Endothelial cell of umbilical vein (primary cell): ENCODE data around the gene DLL4. TPM values are rescaled to one million over a fixed set of nuclear protein-coding genes. Genes with fewer than 3 reads are reported as not detected.
A peak's percentile ranks its signal among the peaks of the same experiment; 100 is the strongest.

Experiments
- BruUV-seq: library from RNA; stranded (reverse); fragments of 400-500 nt; replicated peaks from 2 replicates; lab custom pipeline; 2021; lab: Mats Ljungman, UMichigan
- CTCF ChIA-PET: fragments of 300-600, 350-600 bp; sonication (Branson Sonifier 250); formaldehyde crosslinking; loops from one replicate; lab custom pipeline; 2021; ENCODE audit warnings: antibody characterized with exemption, inconsistent platforms; lab: Charles Lee
- POLR2A ChIA-PET: fragments of 300-600, 350-600 bp; sonication (Branson Sonifier 250); formaldehyde crosslinking; loops from one replicate; lab custom pipeline; 2021; ENCODE audit warnings: antibody characterized with exemption, inconsistent platforms; lab: Charles Lee
- DNase-seq: peaks from one replicate; pipeline ENCODE4 v3.0.0-alpha.2; 2011; ENCODE audit warnings: low read depth, low spot score
- FAIRE-seq: peaks from 2 replicates; lab custom pipeline; 2011; peaks lifted over from hg19 to GRCh38; lab: Jason Lieb, UNC
- H2AFZ ChIP-seq: 2 replicates; pipeline ENCODE4 v1.6.0; 2012; ENCODE audit warnings: low read depth, low read length, control low read depth, inconsistent platforms
- H3K27ac ChIP-seq: 2 replicates; pipeline ENCODE4 v1.5.1; 2011; ENCODE audit warnings: low read depth, mild to moderate bottlenecking, control low read depth, low read length, moderate library complexity; ENCODE audit not compliant: insufficient read depth
- H3K27me3 ChIP-seq, 2 experiments: 2 replicates each; pipeline versions ENCODE4 v1.6.0 to v1.6.1; 2011; ENCODE audit warnings: low read length in 2 of 2, mixed read lengths in 1 of 2; ENCODE audit not compliant: control insufficient read depth in 2 of 2, insufficient read depth in 2 of 2
- H3K36me3 ChIP-seq, 2 experiments: 2 replicates in 1 of 2; 3 replicates in 1 of 2; pipeline ENCODE4 v1.5.1; 2011; ENCODE audit warnings: low read length in 2 of 2, mild to moderate bottlenecking in 1 of 2, moderate library complexity in 1 of 2; ENCODE audit not compliant: control insufficient read depth in 2 of 2, insufficient read depth in 2 of 2; ENCODE audit errors: extremely low read depth in 1 of 2
- H3K4me1 ChIP-seq: 3 replicates; pipeline ENCODE4 v1.5.1; 2011; ENCODE audit warnings: mild to moderate bottlenecking, low read length; ENCODE audit not compliant: control insufficient read depth, insufficient read depth; ENCODE audit errors: extremely low read depth
- H3K4me2 ChIP-seq: 2 replicates; pipeline ENCODE4 v1.6.1; 2011; ENCODE audit warnings: low read length, control low read depth, mixed read lengths; ENCODE audit not compliant: insufficient read depth
- H3K4me3 ChIP-seq, 3 experiments: fragments of 200-600 bp in 1 of 3; sonication (generic), shearing (Covaris generic) in 1 of 3; replicated peaks in 1 of 3; 2 replicates each; pipeline ENCODE4 v1.5.1; 2011 to 2016; ENCODE audit warnings: control low read depth in 3 of 3, low read length in 3 of 3, mild to moderate bottlenecking in 2 of 3, inconsistent platforms in 1 of 3, low read depth in 1 of 3, moderate library complexity in 1 of 3; ENCODE audit not compliant: insufficient read depth in 1 of 3
- H3K79me2 ChIP-seq: 2 replicates; pipeline ENCODE4 v1.6.0; 2012; ENCODE audit warnings: low read length, inconsistent platforms; ENCODE audit not compliant: control insufficient read depth, insufficient read depth
- H3K9ac ChIP-seq: replicated peaks from 2 replicates; pipeline ENCODE3; 2011; ENCODE audit warnings: low read length, control low read depth; ENCODE audit not compliant: insufficient read depth; ENCODE audit errors: extremely low read depth
- H3K9me1 ChIP-seq: replicated peaks from 3 replicates; pipeline ENCODE4 v1.6.0; 2011; ENCODE audit warnings: mild to moderate bottlenecking, low read length; ENCODE audit not compliant: control insufficient read depth, insufficient read depth; ENCODE audit errors: extremely low read depth
- H3K9me3 ChIP-seq: replicated peaks from 2 replicates; pipeline ENCODE4 v1.5.1; 2012; ENCODE audit warnings: low read length, inconsistent platforms; ENCODE audit not compliant: control insufficient read depth, insufficient read depth
- H4K20me1 ChIP-seq: replicated peaks from 2 replicates; pipeline ENCODE3; 2011; ENCODE audit warnings: mild to moderate bottlenecking, low read length; ENCODE audit not compliant: control insufficient read depth, insufficient read depth; ENCODE audit errors: extremely low read depth
- EZH2 ChIP-seq: IDR thresholded peaks from 2 replicates; pipeline ENCODE4 v1.6.1; 2012; ENCODE audit warnings: borderline replicate concordance, low read depth, mild to moderate bottlenecking, moderate library complexity, low read length, inconsistent platforms; ENCODE audit not compliant: severe bottlenecking
- GATA2 ChIP-seq: IDR thresholded peaks from 2 replicates; pipeline ENCODE4 v1.7.0; 2011; ENCODE audit warnings: low read depth, mild to moderate bottlenecking, moderate library complexity, mixed read lengths, low read length; ENCODE audit not compliant: insufficient read length, insufficient read depth
- JUN ChIP-seq: IDR thresholded peaks from 2 replicates; pipeline ENCODE4 v1.6.1; 2011; ENCODE audit warnings: borderline replicate concordance, low read depth; ENCODE audit not compliant: insufficient read length, insufficient read depth
- MYC ChIP-seq: IDR thresholded peaks from one replicate; pipeline ENCODE4 v1.6.1; 2011; ENCODE audit warnings: mild to moderate bottlenecking, low read depth, low read length
- POLR2A ChIP-seq: IDR thresholded peaks from 2 replicates; pipeline ENCODE4 v1.6.1; 2012; ENCODE audit warnings: low read depth, mild to moderate bottlenecking, control low read depth, low read length
- POLR2AphosphoS5 ChIP-seq: IDR thresholded peaks from 2 replicates; pipeline ENCODE4 v1.6.1; 2012; ENCODE audit warnings: low read depth, mild to moderate bottlenecking, control low read depth, low read length, moderate library complexity; ENCODE audit not compliant: insufficient read depth
- dilution Hi-C: fragments of 300-500 bp; cut with MboI; formaldehyde crosslinking; loops from one replicate; pipeline ENCODE4 v1.15.0; 2019; ENCODE audit warnings: low sequenced_read_pairs; ENCODE audit not compliant: extremely low pct_ligation_motif_present
- intact Hi-C: fragments of 100-400 bp; cut with micrococcal nuclease; formaldehyde crosslinking; loops from one replicate; pipeline ENCODE4 v1.10.0; 2022
- polyA plus RNA-seq, 4 experiments: library from polyadenylated mRNA; depleted of rRNA in 3 of 4; stranded (reverse) in 3 of 4; unstranded in 1 of 4; fragments of >200 nt; gene quantifications; 2 replicates each; pipeline versions ENCODE4 v1.2.1 to v1.2.3, GENCODE V29; 2011 to 2012; ENCODE audit warnings: missing spikeins in 1 of 4
- total RNA-seq: library from RNA; stranded (reverse); gene quantifications from 2 replicates; pipeline ENCODE4 v1.2.3, GENCODE V29; 2021
- TF ChIP-seq, protein P1 (sequence below): IDR thresholded peaks from 2 replicates; pipeline ENCODE4 v1.6.1; 2011; ENCODE audit not compliant: insufficient read depth, insufficient read length

DLL4 gene
- total and polyA plus RNA-seq, 2 donors (not counting 3 experiments of a cell fraction or from before 2014, with no cell fraction given): 55.2 to 57.8 TPM

DNA sequence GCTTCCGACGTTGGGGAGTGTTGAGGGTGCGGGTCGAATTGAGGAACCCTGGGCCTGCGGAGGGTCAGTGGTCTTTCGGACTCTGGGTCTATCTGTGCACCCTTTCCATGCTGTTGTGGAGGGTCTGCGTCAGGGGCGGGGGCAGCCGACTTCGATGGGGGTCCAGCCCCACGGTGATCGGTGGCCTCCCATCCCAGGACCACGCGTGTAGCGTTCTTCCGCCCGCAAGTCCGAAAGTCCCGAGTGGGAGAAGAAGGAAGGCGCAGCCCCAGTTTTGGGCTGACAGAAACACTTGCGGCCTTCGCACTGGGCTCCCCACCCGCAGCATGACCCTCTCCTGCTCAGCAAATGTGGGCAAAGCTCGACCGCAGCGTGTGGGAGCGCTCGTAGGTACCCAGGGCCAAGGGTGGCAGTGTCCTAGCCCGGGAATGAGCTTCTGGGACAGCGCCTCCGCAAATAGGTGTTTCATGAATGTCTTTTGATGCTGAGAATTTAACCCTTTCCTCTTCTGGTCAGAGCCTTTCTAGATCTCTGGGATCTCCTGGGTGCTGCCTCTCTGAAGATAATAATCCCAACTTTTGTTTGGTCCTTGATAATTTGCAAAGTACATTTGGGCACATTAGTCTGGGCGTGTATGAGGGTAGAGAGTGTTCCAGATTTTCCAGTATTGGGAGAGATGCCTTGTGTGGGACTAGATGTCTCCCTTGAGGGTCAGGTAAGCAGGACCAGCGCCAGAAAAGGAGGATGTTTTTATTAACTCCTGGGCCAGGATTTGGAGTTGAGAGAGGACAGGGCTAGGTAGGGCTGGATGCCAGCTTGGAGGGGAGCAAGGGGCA, 2.3 kb upstream of the DLL4 start:
- no peaks in the 10 kb centered on the region for H3K9me3 ChIP-seq
- H3K4me2 ChIP-seq: no peak overlapping the region
- H3K36me3 ChIP-seq: peaks cover 0 to 3% of the 10 kb centered on the region in 2 experiments
- H3K9ac ChIP-seq: no peak overlapping the region
- H3K27ac ChIP-seq: no peak overlapping the region
- H4K20me1 ChIP-seq: no peaks in the 10 kb centered on the region
- H2AFZ ChIP-seq: no peak overlapping the region
- CTCF ChIA-PET: interaction anchor here (1.2 to 12.4 kb wide), 6 partner anchors 9 to 93 kb away, joined by 3 to 260 read pairs (median 110); no protein-coding TSS in a partner anchor
- H3K9me1 ChIP-seq: no peaks in the 10 kb centered on the region
- dilution Hi-C loops: no loop called here
- intact Hi-C loops: no loop called here
- H3K27me3 ChIP-seq: peaks cover 14 to 21% of the 10 kb centered on the region in 2 experiments
- H3K4me1 ChIP-seq: peaks cover 29% of the 10 kb centered on the region
- BruUV-seq: no TSS peak
- no peak overlapping the region for H3K4me3 ChIP-seq
- FAIRE-seq (no peak), DNase-seq (no peak)
- no peak for TF ChIP-seq POLR2AphosphoS5
- TF ChIP-seq GATA2: no peak
- peak; percentile 44 for TF ChIP-seq EZH2
- POLR2A ChIA-PET: no interaction called here
- no peaks in the 10 kb centered on the region for H3K79me2 ChIP-seq

- H3K27me3 ChIP-seq: peaks cover 14 to 21% of the 10 kb centered on the region in 2 experiments
- DNase-seq (no peak), FAIRE-seq (no peak)
- no peaks in the 10 kb centered on the region for H3K9me1 ChIP-seq
- H4K20me1 ChIP-seq: no peaks in the 10 kb centered on the region
- H3K27ac ChIP-seq: no peak overlapping the region
- ChIA-PET CTCF (interaction anchor here (1.1 to 12.4 kb wide), 6 partner anchors 10 to 93 kb away, joined by 3 to 260 read pairs (median 110); no protein-coding TSS in a partner anchor), POLR2A (no interaction called here)
- dilution Hi-C loops (no loop called here), intact Hi-C loops (no loop called here)
- H3K36me3 ChIP-seq: peaks cover 0 to 6% of the 10 kb centered on the region in 2 experiments
- no peak overlapping the region for H3K9ac ChIP-seq
- TF ChIP-seq, protein P1, sequence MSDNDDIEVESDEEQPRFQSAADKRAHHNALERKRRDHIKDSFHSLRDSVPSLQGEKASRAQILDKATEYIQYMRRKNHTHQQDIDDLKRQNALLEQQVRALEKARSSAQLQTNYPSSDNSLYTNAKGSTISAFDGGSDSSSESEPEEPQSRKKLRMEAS: no peak
- TF ChIP-seq MYC: no peak
- TF ChIP-seq JUN: no peak
- TF ChIP-seq POLR2A: no peak
- BruUV-seq: no TSS peak
- H3K4me3 ChIP-seq: no peak overlapping the region
- H3K9me3 ChIP-seq: no peaks in the 10 kb centered on the region
- peaks cover 25% of the 10 kb centered on the region for H3K4me1 ChIP-seq
- H3K79me2 ChIP-seq: no peaks in the 10 kb centered on the region
- no peak overlapping the region for H3K4me2 ChIP-seq
- H2AFZ ChIP-seq: no peak overlapping the region
Measured at GRCh38 chr15:40927495-40927872, 1.7 kb upstream of the DLL4 start.
